ENCODE results near the gene MYO19. TPM values are rescaled to one million over a fixed set of nuclear protein-coding genes. Genes with fewer than 3 reads are reported as not detected.
A peak's percentile ranks its signal among the peaks of the same experiment; 100 is the strongest.

The MYO19 gene
- total RNA-seq, 1 experiment from 2014 or later, result 144 TPM

DNA sequence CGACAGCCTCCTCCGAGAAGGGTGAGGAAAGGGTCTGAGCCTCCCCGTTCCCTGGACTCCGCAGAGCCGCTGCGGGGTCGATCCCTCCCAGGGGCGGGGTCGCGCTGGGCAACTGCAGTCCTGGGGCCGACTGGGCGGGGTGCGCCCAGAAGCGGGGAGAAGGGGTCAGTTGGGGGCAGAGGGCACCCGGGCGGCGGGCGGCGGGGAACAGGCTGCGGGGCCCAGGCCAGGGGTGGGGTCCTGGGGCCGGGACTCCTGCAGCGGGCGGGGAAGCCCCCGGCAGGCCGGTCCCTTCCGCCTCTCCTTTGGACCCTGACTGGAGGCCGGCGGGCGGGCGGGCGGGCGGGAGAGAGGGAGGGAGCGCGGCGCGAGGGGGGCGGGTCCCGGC, 10.4 kb upstream of the MYO19 start:
- no peak overlapping the region for H3K23ac ChIP-seq (ENCODE audit: insufficient read length, low read depth, low read length)
- no CpG with 5 or more reads among the region's 38 CpGs for WGBS (ENCODE audit: extremely low coverage, insufficient read length, low lambda C conversion rate)
- no peak overlapping the region for H2BK15ac ChIP-seq (ENCODE audit: low read depth, low read length)
- no peak overlapping the region for H2AK5ac ChIP-seq (ENCODE audit: insufficient read length, low read length)
- no peak overlapping the region for H4K8ac ChIP-seq (replicated peaks; ENCODE audit: insufficient read length, low read depth, low read length)
- no peaks in the 10 kb centered on the region for H4K20me1 ChIP-seq (ENCODE audit: control insufficient read depth, insufficient read depth, insufficient read length)
- Mint-ChIP-seq H3K27me3 (ENCODE audit: low read depth) (no peaks in the 10 kb centered on the region), H3K27ac (peak overlapping the region; percentile 87 to 94 (median 94); a peak in 4 of 7 replicates), H3K36me3 (ENCODE audit: insufficient read depth in 1 of 3, low read depth in 3 of 3) (peaks cover 0 to 12% (median 2%) of the 10 kb centered on the region in 3 experiments; a peak in 6 of 7 replicates), H3K4me1 (peaks cover 15 to 18% of the 10 kb centered on the region in 2 experiments), H3K4me3 (peak overlapping the region; percentile 87 to 97), H3K9me3 (no peaks in the 10 kb centered on the region)
- DNase-seq, result no peak
- no peaks in the 10 kb centered on the region for H3K9me3 ChIP-seq (ENCODE audit: control insufficient read depth, low read depth, low read length)
- H3K79me1 ChIP-seq (ENCODE audit: insufficient read depth, low read depth, low read length, poor library complexity, severe bottlenecking), result no peaks in the 10 kb centered on the region
- H2BK120ac ChIP-seq (ENCODE audit: low read depth, low read length, poor library complexity, severe bottlenecking), result no peak overlapping the region
- no peak overlapping the region for H2BK20ac ChIP-seq (ENCODE audit: low read depth, low read length, poor library complexity, severe bottlenecking)
- H3K27ac ChIP-seq (ENCODE audit: insufficient read length, low read depth, low read length), result no peak overlapping the region
- 0 out of 2 replicates have a peak overlapping the region, but pooled peaks have one; percentile 68 for H3K14ac ChIP-seq (ENCODE audit: insufficient read depth, low read length)
- H2BK12ac ChIP-seq (ENCODE audit: insufficient read length, low read depth, low read length), result no peak overlapping the region
- peaks cover 5% of the 10 kb centered on the region for H3K23me2 ChIP-seq (ENCODE audit: insufficient read length, low read depth, low read length, poor library complexity, severe bottlenecking)
- H3K4ac ChIP-seq (ENCODE audit: low read depth, low read length), result no peak overlapping the region
- H3K4me2 ChIP-seq (ENCODE audit: insufficient read depth, insufficient read length, low read length), result peak overlapping the region; percentile 65
- no peak overlapping the region for H3T11ph ChIP-seq (ENCODE audit: low read length)
- TF ChIP-seq CTCF (conservative IDR thresholded peaks at IDR 0.05), result no peak
- H3K56ac ChIP-seq (ENCODE audit: insufficient read length, low read depth, low read length), result no peak overlapping the region
- no peak overlapping the region for H2BK5ac ChIP-seq (ENCODE audit: insufficient read length, low read length)
- no peak overlapping the region for H4K5ac ChIP-seq (ENCODE audit: insufficient read length, low read depth, low read length)
- H3K9ac ChIP-seq (ENCODE audit: extremely low read depth, insufficient read length, low read length), result peak overlapping the region; percentile 68
- H3K4me1 ChIP-seq (ENCODE audit: insufficient read depth, low read length), result no peaks in the 10 kb centered on the region
- peaks cover 13% of the 10 kb centered on the region; the same call in 1 of the 2 replicates for H3K79me2 ChIP-seq (ENCODE audit: insufficient read depth, low read length)
- no peak overlapping the region for H2AFZ ChIP-seq (ENCODE audit: low read length)
- H4K91ac ChIP-seq (ENCODE audit: insufficient read length, low read depth, low read length), result no peak overlapping the region
- H3K18ac ChIP-seq (ENCODE audit: insufficient read length, low read depth, low read length), result peak overlapping the region; percentile 22
- H3K27me3 ChIP-seq (ENCODE audit: insufficient read depth, low read length), result no peaks in the 10 kb centered on the region
